ENCODE results near the gene SART3. TPM values are rescaled to one million over a fixed set of nuclear protein-coding genes. Genes with fewer than 3 reads are reported as not detected.

SART3 gene
- total and polyA plus RNA-seq, 8 donors: 11.7 to 106 (median 51.1) TPM

- WGBS, 5 donors: 92 to 97% (median 95%) methylated on average over 9 of the region's 9 CpGs
- intact Hi-C loops (cut with DNase I; ENCODE audit: low total_unique reads): no loop called here
- TF ChIP-seq POLR2A (IDR thresholded peaks at IDR 0.05): no peak
These were observed 30.8 kb downstream of the SART3 start for GRCh38 chr12:108530161-108530560.

GRCh38 chr12:108527166-108527496 is 33.8 kb downstream of the SART3 start:
- H3K4me3 ChIP-seq: no peak overlapping the region
- TF ChIP-seq POLR2A (IDR thresholded peaks at IDR 0.05) (no peak), CTCF (IDR thresholded peaks at IDR 0.05) (no peak), EP300 (IDR thresholded peaks at IDR 0.05) (no peak), POLR2AphosphoS5 (IDR thresholded peaks at IDR 0.05) (no peak)
- H3K9me3 ChIP-seq: no peaks in the 10 kb centered on the region
- peaks cover 0 to 6% (median 0%) of the 10 kb centered on the region in 4 donors for H3K4me1 ChIP-seq
- H3K27me3 ChIP-seq: no peaks in the 10 kb centered on the region
- intact Hi-C loops (cut with DNase I; ENCODE audit: low total_unique reads): no loop called here
- no peak overlapping the region for H3K27ac ChIP-seq
- DNase-seq: no peak
- WGBS, 5 donors: 87 to 93% (median 89%) methylated on average over 6 of the region's 6 CpGs
- H3K36me3 ChIP-seq: peaks cover 92 to 100% (median 100%) of the 10 kb centered on the region in 4 donors

More at GRCh38 chr12:108530161-108530560, 30.8 kb downstream of the SART3 start:
- Histone ChIP-seq H3K27me3 (no peaks in the 10 kb centered on the region), H3K36me3 (peaks cover 77 to 100% (median 99%) of the 10 kb centered on the region in 4 donors), H3K9me3 (no peaks in the 10 kb centered on the region), H3K4me3 (no peak overlapping the region), H3K27ac (no peak overlapping the region), H3K4me1 (no peaks in the 10 kb centered on the region)
- no peak for DNase-seq

GRCh38 chr12:108526482-108527165 is 34.3 kb downstream of the SART3 start:
- H3K4me1 ChIP-seq: peaks cover 0 to 6% (median 0%) of the 10 kb centered on the region in 4 donors
- no peaks in the 10 kb centered on the region for H3K9me3 ChIP-seq
- WGBS, 5 donors: 71 to 83% (median 81%) methylated on average over 9 to 10 of the region's 10 CpGs
- H3K27me3 ChIP-seq: no peaks in the 10 kb centered on the region
- TF ChIP-seq POLR2AphosphoS5 (IDR thresholded peaks at IDR 0.05) (no peak), EP300 (IDR thresholded peaks at IDR 0.05) (no peak), CTCF (IDR thresholded peaks at IDR 0.05) (no peak), POLR2A (IDR thresholded peaks at IDR 0.05) (no peak)
- DNase-seq: no peak
- H3K4me3 ChIP-seq: no peak overlapping the region
- intact Hi-C loops (cut with DNase I; ENCODE audit: low total_unique reads): no loop called here
- H3K27ac ChIP-seq: no peak overlapping the region
- H3K36me3 ChIP-seq: peaks cover 92 to 100% (median 100%) of the 10 kb centered on the region in 4 donors

GRCh38 chr12:108525681-108526080 is 35.3 kb downstream of the SART3 start:
- intact Hi-C loops (cut with DNase I; ENCODE audit: low total_unique reads): no loop called here
- Histone ChIP-seq H3K36me3 (peaks cover 90 to 100% (median 100%) of the 10 kb centered on the region in 4 donors), H3K4me1 (peaks cover 0 to 6% (median 0%) of the 10 kb centered on the region in 4 donors), H3K27me3 (no peaks in the 10 kb centered on the region), H3K9me3 (no peaks in the 10 kb centered on the region), H3K27ac (no peak overlapping the region), H3K4me3 (no peak overlapping the region)
- no peak for DNase-seq
- WGBS, 5 donors: 81 to 89% (median 86%) methylated on average over 5 of the region's 5 CpGs
- TF ChIP-seq CTCF (IDR thresholded peaks at IDR 0.05) (no peak), EP300 (IDR thresholded peaks at IDR 0.05) (no peak), POLR2A (IDR thresholded peaks at IDR 0.05) (no peak), POLR2AphosphoS5 (IDR thresholded peaks at IDR 0.05) (no peak)

- Histone ChIP-seq H3K4me1 (peaks cover 0 to 6% (median 0%) of the 10 kb centered on the region in 4 donors), H3K36me3 (peaks cover 85 to 100% (median 100%) of the 10 kb centered on the region in 4 donors), H3K27me3 (no peaks in the 10 kb centered on the region), H3K9me3 (no peaks in the 10 kb centered on the region), H3K4me3 (no peak overlapping the region), H3K27ac (peak overlapping the region in 1 of 5 donors; percentile 2)
- DNase-seq: no peak
- 81 to 86% (median 83%) methylated on average over 12 to 14 of the region's 14 CpGs for WGBS, 5 donors
- intact Hi-C loops (cut with DNase I; ENCODE audit: low total_unique reads): no loop called here
- TF ChIP-seq EP300 (IDR thresholded peaks at IDR 0.05): no peak
- TF ChIP-seq POLR2AphosphoS5 (IDR thresholded peaks at IDR 0.05): no peak
- no peak for TF ChIP-seq POLR2A (IDR thresholded peaks at IDR 0.05)
- no peak for TF ChIP-seq CTCF (IDR thresholded peaks at IDR 0.05)
These were observed 37.6 kb downstream of the SART3 start for GRCh38 chr12:108523365-108523764.
